ENCODE results near the gene GSK3B.

DNA sequence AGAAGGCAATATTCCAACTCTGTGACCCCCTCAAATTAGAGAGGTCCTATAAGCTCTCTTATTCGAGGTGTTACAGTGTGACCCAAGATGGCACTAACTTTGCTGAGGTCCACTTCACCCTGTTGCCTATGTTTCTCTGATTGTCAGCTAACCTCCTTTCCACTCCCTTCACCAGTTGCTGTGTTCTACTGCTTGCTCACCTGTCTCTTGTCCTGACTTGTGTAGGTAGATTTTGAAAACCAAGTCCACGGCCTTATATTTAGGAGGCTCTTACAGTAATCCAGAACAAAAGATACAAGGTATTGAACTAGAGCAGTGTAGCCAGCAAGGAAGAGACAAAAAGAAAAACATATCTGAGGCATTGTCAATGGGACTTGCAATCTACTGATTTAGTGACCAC is 20.1 kb upstream of the GSK3B start:
- TF ChIP-seq, protein P1, sequence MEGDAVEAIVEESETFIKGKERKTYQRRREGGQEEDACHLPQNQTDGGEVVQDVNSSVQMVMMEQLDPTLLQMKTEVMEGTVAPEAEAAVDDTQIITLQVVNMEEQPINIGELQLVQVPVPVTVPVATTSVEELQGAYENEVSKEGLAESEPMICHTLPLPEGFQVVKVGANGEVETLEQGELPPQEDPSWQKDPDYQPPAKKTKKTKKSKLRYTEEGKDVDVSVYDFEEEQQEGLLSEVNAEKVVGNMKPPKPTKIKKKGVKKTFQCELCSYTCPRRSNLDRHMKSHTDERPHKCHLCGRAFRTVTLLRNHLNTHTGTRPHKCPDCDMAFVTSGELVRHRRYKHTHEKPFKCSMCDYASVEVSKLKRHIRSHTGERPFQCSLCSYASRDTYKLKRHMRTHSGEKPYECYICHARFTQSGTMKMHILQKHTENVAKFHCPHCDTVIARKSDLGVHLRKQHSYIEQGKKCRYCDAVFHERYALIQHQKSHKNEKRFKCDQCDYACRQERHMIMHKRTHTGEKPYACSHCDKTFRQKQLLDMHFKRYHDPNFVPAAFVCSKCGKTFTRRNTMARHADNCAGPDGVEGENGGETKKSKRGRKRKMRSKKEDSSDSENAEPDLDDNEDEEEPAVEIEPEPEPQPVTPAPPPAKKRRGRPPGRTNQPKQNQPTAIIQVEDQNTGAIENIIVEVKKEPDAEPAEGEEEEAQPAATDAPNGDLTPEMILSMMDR (IDR thresholded peaks at IDR 0.05), result no peak
- TF ChIP-seq EZH2phosphoT487 (IDR thresholded peaks at IDR 0.05), result no peak
- no peak for TF ChIP-seq EZH2 (IDR thresholded peaks at IDR 0.05)

Data from neural progenitor cell (in vitro differentiated cells).